K562 treated with DMSO at 1 percent for 4 hours (cell line): ENCODE results near the gene ZNF786. TPM values are rescaled to one million over a fixed set of nuclear protein-coding genes. Genes with fewer than 3 reads are reported as not detected.

ENCODE experiments used
- total RNA-seq: library from RNA; unstranded; fragments of 300-600 nt; gene quantifications from 2 replicates; pipeline ENCODE4 v1.2.3, GENCODE V29; 2022; ENCODE audit not compliant: insufficient read depth

The ZNF786 gene, protein sequence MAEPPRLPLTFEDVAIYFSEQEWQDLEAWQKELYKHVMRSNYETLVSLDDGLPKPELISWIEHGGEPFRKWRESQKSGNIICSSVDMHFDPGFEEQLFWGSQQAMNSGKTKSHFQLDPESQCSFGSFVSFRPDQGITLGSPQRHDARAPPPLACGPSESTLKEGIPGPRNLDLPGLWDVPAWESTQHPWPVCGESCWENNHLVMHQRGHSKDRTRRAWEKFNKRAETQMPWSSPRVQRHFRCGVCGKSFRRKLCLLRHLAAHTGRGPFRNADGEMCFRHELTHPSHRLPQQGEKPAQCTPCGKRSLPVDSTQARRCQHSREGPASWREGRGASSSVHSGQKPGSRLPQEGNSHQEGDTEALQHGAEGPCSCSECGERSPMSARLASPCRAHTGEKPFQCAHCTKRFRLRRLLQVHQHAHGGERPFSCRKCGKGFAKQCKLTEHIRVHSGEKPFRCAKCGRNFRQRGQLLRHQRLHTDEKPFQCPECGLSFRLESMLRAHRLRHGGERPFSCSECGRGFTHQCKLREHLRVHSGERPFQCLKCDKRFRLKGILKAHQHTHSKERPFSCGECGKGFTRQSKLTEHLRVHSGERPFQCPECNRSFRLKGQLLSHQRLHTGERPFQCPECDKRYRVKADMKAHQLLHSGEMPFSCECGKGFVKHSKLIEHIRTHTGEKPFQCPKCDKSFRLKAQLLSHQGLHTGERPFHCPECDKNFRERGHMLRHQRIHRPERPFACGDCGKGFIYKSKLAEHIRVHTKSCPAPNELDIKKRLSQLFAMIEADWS
- 2.6 and 3.4 TPM in 2 replicates for total RNA-seq

DNA sequence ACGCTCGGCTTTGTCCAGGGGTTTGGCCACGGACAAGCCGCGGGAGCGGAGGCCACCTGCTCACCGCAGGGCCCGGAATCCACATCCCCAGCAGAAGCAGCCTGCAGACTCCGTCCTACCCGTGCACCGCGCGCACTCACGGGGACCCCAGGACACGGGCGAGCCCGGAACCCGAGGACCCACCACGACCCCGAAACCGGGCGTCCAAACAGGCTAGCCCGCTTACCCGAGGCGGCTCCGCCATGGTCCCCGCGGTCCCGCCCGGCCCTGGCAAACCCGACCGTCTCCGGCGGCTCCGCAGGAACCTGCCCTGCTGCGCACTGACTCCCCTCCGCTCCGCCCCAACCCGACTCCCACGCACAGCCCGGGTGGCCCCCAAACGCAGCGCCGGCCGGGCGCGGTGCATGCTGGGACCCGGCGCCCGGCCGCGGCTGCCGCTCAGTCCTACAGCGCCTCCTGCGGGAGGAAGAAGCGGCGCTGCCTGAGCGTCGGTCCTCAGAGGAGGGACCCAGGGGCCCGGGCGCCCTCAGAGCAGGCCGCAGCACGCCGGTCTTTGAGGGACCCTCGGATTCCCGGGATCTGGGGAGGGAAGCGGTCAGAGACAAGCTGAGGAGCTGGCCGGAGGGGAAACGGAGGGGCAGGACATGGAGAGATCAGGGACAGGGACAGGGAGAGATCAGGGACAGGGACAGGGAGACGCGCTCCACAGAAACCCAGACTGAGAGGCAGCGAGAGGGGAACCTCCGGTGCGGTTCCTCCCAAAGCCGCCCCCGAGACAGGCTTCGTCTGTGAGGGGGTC, at the start of gene ZNF786:
Gene ZNF786, minus strand, starts transcription at position 322 of the 799 bp plus-strand sequence. Its CDS starts 78 bp downstream, at position 244.

DNA sequence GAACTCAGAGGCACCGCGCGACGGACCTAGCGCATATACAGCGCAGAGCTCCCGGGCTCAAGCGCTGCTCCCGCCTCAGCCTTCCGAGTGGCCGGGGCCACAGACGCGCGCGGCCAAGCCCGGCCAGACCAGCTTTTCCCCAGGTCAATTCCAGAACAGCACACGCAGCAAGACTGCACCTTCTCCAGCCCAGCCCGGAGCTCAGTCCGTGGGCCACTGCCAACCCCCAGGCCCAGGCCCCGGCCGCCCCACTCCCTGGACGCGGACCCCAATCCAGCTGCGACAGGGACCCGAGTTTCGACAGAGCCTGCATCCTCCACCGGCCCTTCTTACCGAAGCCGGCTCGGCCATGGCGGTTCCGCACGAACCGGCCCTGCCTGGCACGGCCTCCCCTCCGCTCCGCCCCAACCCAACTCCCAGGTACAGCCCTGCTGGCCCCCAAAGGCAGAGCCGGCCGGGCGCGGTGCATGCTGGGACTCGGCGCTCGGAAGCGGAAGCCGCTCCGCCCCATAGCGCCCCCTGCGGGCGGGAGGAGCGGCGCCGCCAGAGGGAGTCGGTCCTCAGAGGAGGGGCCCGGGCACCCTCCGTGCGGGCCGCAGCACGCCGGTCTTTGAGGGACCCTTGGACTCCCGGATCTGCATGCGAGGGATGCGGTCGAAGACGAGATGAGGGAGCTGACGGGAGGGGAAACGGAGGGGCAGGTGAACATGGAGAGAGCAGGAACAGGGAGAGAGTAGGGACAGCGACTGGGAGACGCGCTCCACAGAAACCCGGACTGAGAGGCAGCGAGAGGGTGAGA, 35.5 kb upstream of the ZNF786 start, which contains the start of gene ZNF425:
Gene ZNF425, minus strand, starts transcription at position 462 of the 799 bp plus-strand sequence. Its CDS starts 111 bp downstream, at position 351.

DNA sequence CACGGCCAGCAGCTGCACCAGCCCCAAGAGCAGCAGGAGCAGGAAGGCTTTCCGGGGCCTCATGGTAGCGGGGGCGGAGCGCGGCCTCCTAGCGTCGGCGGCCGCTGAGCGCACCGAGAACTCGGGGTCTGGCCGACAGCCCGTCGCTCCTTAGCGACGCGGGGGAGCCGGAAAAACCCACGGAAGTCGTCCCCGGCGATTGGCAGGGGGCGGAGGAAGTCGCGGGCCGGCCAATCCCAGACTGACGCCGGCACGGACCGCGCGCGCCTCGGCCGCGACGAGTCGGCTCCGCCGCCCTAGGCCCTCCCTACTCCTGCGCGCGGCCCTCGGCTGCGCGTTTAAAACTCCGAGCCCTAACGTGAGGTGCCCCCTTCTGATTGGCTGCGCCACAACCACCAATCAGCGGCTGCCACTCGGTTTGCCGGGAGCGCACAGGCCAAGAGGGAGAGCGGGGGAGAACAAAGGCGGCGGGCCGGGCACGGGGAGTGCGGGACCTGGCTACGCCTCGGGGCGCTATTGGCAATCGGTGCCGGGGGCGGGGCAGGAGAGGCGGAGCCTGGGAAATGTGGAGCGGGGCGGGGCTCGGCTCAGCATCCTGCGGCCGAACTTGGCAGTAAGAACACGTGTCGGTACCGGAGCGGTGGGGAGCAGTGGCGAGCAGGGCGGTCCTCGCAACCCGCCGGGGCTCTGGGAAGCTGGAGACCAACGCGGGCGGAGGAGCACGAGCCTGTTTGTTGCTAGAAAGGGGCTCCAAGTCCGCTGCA, 62.0 kb downstream of the ZNF786 start, which contains the start of gene PDIA4:
Gene PDIA4, minus strand, starts transcription at position 160 of the 764 bp plus-strand sequence. Its CDS starts 97 bp downstream, at position 63.

Other genes with a start within 250 kb of the ZNF786 start
- gene EZH2, start 206.4 kb downstream of the ZNF786 start, total RNA-seq = 46.6 and 65.5 TPM in 2 replicates
- 185 and 186 TPM in 2 replicates for gene PDIA4, start 62.2 kb downstream of the ZNF786 start, total RNA-seq
- 2.9 and 3.8 TPM in 2 replicates for gene ZNF425, start 35.6 kb upstream of the ZNF786 start, total RNA-seq
- gene ZNF398, start 56.7 kb upstream of the ZNF786 start, total RNA-seq = 9.3 and 12.9 TPM in 2 replicates
- gene ZNF282, start 104.8 kb upstream of the ZNF786 start, total RNA-seq = 33.0 TPM in 2 replicates
- 13.1 and 19.0 TPM in 2 replicates for gene ZNF212, start 148.9 kb upstream of the ZNF786 start, total RNA-seq
- gene ZNF783, start 171.5 kb upstream of the ZNF786 start, total RNA-seq = 2.6 and 4.1 TPM in 2 replicates